ENCODE data around the gene TSTD2. TPM values are rescaled to one million over a fixed set of nuclear protein-coding genes. Genes with fewer than 3 reads are reported as not detected.

Gene TSTD2
- total RNA-seq, 1 donor: 15.1 TPM

DNA sequence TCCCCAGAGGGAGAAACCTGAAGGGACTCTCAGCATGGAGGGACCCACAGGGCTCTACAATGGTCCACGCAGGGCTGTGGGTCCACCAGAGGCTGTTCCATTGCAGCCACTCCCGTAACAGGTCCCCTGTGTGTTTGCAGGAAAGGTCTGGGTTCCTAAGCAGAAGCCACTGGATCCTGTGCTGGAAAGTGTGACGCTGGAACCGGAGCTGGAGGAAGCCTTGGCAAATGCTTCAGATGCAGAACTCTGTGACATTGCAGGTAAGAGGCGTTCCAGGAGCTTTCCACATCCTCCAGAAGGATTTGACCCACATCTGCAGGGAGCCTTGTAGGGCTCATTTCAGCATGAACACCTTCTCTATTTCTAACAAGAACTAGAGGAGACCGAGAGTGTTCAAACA, 80.0 kb downstream of the TSTD2 start:
- no peak for DNase-seq (ENCODE audit: low read depth)
- TF ChIP-seq, protein P1, sequence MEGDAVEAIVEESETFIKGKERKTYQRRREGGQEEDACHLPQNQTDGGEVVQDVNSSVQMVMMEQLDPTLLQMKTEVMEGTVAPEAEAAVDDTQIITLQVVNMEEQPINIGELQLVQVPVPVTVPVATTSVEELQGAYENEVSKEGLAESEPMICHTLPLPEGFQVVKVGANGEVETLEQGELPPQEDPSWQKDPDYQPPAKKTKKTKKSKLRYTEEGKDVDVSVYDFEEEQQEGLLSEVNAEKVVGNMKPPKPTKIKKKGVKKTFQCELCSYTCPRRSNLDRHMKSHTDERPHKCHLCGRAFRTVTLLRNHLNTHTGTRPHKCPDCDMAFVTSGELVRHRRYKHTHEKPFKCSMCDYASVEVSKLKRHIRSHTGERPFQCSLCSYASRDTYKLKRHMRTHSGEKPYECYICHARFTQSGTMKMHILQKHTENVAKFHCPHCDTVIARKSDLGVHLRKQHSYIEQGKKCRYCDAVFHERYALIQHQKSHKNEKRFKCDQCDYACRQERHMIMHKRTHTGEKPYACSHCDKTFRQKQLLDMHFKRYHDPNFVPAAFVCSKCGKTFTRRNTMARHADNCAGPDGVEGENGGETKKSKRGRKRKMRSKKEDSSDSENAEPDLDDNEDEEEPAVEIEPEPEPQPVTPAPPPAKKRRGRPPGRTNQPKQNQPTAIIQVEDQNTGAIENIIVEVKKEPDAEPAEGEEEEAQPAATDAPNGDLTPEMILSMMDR (IDR thresholded peaks at IDR 0.05; ENCODE audit: insufficient read depth, low read depth, low read length): no peak
- H3K4me3 ChIP-seq (ENCODE audit: low read depth, low read length): no peak overlapping the region

DNA sequence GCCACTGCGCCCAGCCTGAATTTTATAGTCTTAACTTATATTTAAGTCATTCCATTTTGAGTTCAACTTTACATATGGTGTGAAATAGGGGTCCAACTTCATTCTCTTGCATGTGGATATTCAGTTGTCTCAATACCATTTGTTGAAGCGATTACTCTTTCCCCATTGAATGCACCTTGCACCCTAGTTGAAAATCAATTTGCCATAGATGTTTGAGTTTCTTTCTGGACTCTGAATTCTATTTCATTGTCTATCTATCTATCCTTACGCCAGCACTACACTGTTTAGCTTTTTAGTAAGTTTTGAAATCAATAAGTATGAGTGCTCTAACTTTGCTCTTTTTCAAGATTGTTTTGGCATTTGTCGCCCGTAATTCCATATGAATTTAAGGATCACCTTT, 81.9 kb downstream of the TSTD2 start:
- H3K4me3 ChIP-seq (ENCODE audit: low read depth, low read length): no peak overlapping the region
- DNase-seq (ENCODE audit: low read depth): no peak

DNA sequence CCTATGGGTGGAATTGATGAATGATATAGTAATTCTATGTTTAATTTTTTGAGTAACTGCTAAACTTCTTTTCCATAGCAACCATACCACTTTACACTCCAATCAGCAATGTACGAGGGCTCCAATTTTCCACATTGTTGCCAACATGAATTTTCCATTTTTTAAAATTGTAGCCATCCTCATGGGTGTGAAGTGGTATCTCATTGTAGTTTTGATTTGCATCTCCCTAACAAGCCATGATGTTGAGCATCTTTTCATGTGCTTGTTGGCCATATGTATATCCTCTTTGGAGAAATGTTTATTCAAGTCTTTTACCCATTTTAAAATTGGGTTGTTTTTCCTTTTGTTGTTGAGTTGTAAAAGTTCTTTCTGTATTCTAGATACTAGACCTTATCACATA, 82.8 kb downstream of the TSTD2 start:
- TF ChIP-seq, protein P1 (IDR thresholded peaks at IDR 0.05; ENCODE audit: insufficient read depth, low read depth, low read length): no peak
- H3K4me3 ChIP-seq (ENCODE audit: low read depth, low read length): no peak overlapping the region
- no peak for DNase-seq (ENCODE audit: low read depth)

More for the DNA sequence above, 81.9 kb downstream of the TSTD2 start:
- TF ChIP-seq, protein P1 (IDR thresholded peaks at IDR 0.05; ENCODE audit: insufficient read depth, low read depth, low read length): no peak

Other genes with a start within 250 kb of the TSTD2 start
- gene TDRD7, start 221.3 kb downstream of the TSTD2 start, total RNA-seq: 9.0 and 11.7 TPM in 2 replicates
- 0.43 and 0.97 TPM in 2 replicates for gene TMOD1, start 131.7 kb downstream of the TSTD2 start, total RNA-seq
- 33.8 and 60.9 TPM in 2 replicates for gene NCBP1, start 453 bp upstream of the TSTD2 start, total RNA-seq
- gene XPA, start 64.0 kb upstream of the TSTD2 start, total RNA-seq: 7.8 and 9.0 TPM in 2 replicates
- under 0.01 and 0.64 TPM in 2 replicates for gene FOXE1, start 219.9 kb upstream of the TSTD2 start, total RNA-seq

All from fibroblast of villous mesenchyme (primary cell).